ENCODE results near the gene CCRL2. TPM values are rescaled to one million over a fixed set of nuclear protein-coding genes. Genes with fewer than 3 reads are reported as not detected.
"Not testable (repeated sequence)": the region's sequence is repeated elsewhere in the genome, so short reads cannot be mapped to it uniquely, and the experiment has no call there.

The CCRL2 gene
- total and polyA plus RNA-seq, 2 experiments from 2014 or later = not detected

- no peak for TF ChIP-seq EZH2 (IDR thresholded peaks at IDR 0.05; ENCODE audit: insufficient read depth, poor library complexity, severe bottlenecking)
- TF ChIP-seq EZH2phosphoT487 (IDR thresholded peaks at IDR 0.05; ENCODE audit: insufficient read depth, low read depth) = no peak
- no peak overlapping the region for H3K27ac ChIP-seq
- no peak overlapping the region for H3K9ac ChIP-seq
- no peaks in the 10 kb centered on the region for H4K20me1 ChIP-seq (ENCODE audit: insufficient read depth)
- DNase-seq = no peak
- no peaks in the 10 kb centered on the region for H3K4me1 ChIP-seq (ENCODE audit: insufficient read depth)
- H3K36me3 ChIP-seq (ENCODE audit: low read depth) = no peaks in the 10 kb centered on the region
- H3K79me2 ChIP-seq (ENCODE audit: insufficient read depth) = no peaks in the 10 kb centered on the region
- H3K4me3 ChIP-seq = no peak overlapping the region
- H3K27me3 ChIP-seq (replicated peaks; ENCODE audit: insufficient read depth) = peaks cover 13% of the 10 kb centered on the region
- H3K4me2 ChIP-seq (ENCODE audit: unreplicated experiment) = no peak overlapping the region
- in situ Hi-C loops (cut with MboI) = no loop called here
- 82 to 87% methylated on average over 10 of the region's 10 CpGs for WGBS, 2 experiments (ENCODE audit: low coverage in 1 of 2, low lambda C conversion rate in 2 of 2, missing lambda C conversion rate in 2 of 2)
- H3K9me2 ChIP-seq (ENCODE audit: insufficient read depth) = no peaks in the 10 kb centered on the region
- no peaks in the 10 kb centered on the region for H3F3A ChIP-seq (ENCODE audit: insufficient read depth)
- H2AFZ ChIP-seq = no peak overlapping the region
- H3K9me3 ChIP-seq (ENCODE audit: low read depth) = no peaks in the 10 kb centered on the region
Measured at GRCh38 chr3:46427916-46428833, 21.1 kb downstream of the CCRL2 start.

- Histone ChIP-seq H3K4me2 (ENCODE audit: unreplicated experiment) (no peak overlapping the region), H3K4me1 (ENCODE audit: insufficient read depth) (no peaks in the 10 kb centered on the region), H3K27ac (no peak overlapping the region), H4K20me1 (ENCODE audit: insufficient read depth) (no peaks in the 10 kb centered on the region), H3K9ac (no peak overlapping the region), H2AFZ (no peak overlapping the region), H3K27me3 (replicated peaks; ENCODE audit: insufficient read depth) (peaks cover 16% of the 10 kb centered on the region), H3F3A (ENCODE audit: insufficient read depth) (no peaks in the 10 kb centered on the region), H3K4me3 (no peak overlapping the region), H3K9me3 (ENCODE audit: low read depth) (no peaks in the 10 kb centered on the region), H3K9me2 (ENCODE audit: insufficient read depth) (no peaks in the 10 kb centered on the region), H3K36me3 (ENCODE audit: low read depth) (no peaks in the 10 kb centered on the region), H3K79me2 (ENCODE audit: insufficient read depth) (no peaks in the 10 kb centered on the region)
- in situ Hi-C loops (cut with MboI) = no loop called here
- TF ChIP-seq EZH2 (IDR thresholded peaks at IDR 0.05; ENCODE audit: insufficient read depth, poor library complexity, severe bottlenecking) (no peak), EZH2phosphoT487 (IDR thresholded peaks at IDR 0.05; ENCODE audit: insufficient read depth, low read depth) (no peak)
- WGBS, 2 experiments (ENCODE audit: low coverage in 1 of 2, low lambda C conversion rate in 2 of 2, missing lambda C conversion rate in 2 of 2) = 63 to 66% methylated on average over 5 of the region's 5 CpGs
- DNase-seq = no peak
Measured at GRCh38 chr3:46429250-46429649, 22.2 kb downstream of the CCRL2 start.

- Histone ChIP-seq H4K20me1 (ENCODE audit: insufficient read depth) (no peaks in the 10 kb centered on the region), H3K4me2 (ENCODE audit: unreplicated experiment) (no peak overlapping the region), H3K79me2 (ENCODE audit: insufficient read depth) (no peaks in the 10 kb centered on the region), H3K9ac (no peak overlapping the region), H3K9me3 (ENCODE audit: low read depth) (no peaks in the 10 kb centered on the region), H2AFZ (no peak overlapping the region), H3K27ac (no peak overlapping the region), H3K9me2 (ENCODE audit: insufficient read depth) (no peaks in the 10 kb centered on the region), H3K4me1 (ENCODE audit: insufficient read depth) (no peaks in the 10 kb centered on the region), H3F3A (ENCODE audit: insufficient read depth) (no peaks in the 10 kb centered on the region), H3K36me3 (ENCODE audit: low read depth) (no peaks in the 10 kb centered on the region), H3K27me3 (replicated peaks; ENCODE audit: insufficient read depth) (peaks cover 21% of the 10 kb centered on the region), H3K4me3 (no peak overlapping the region)
- in situ Hi-C loops (cut with MboI) = no loop called here
- DNase-seq = no peak
- WGBS, 2 experiments (ENCODE audit: low coverage in 1 of 2, low lambda C conversion rate in 2 of 2, missing lambda C conversion rate in 2 of 2) = 79 to 83% methylated on average over 5 of the region's 5 CpGs
- no peak for TF ChIP-seq EZH2phosphoT487 (IDR thresholded peaks at IDR 0.05; ENCODE audit: insufficient read depth, low read depth)
- no peak for TF ChIP-seq EZH2 (IDR thresholded peaks at IDR 0.05; ENCODE audit: insufficient read depth, poor library complexity, severe bottlenecking)
Measured at GRCh38 chr3:46429671-46430070, 22.6 kb downstream of the CCRL2 start.

- H3K79me2 ChIP-seq (ENCODE audit: insufficient read depth); H4K20me1 ChIP-seq (ENCODE audit: insufficient read depth); H3K4me3 ChIP-seq; DNase-seq; H3K9me3 ChIP-seq (ENCODE audit: low read depth); H3K9me2 ChIP-seq (ENCODE audit: insufficient read depth); H3K9ac ChIP-seq; in situ Hi-C loops (cut with MboI); H3K36me3 ChIP-seq (ENCODE audit: low read depth); H3K4me1 ChIP-seq (ENCODE audit: insufficient read depth); H3K27ac ChIP-seq; H3K4me2 ChIP-seq (ENCODE audit: unreplicated experiment); H3F3A ChIP-seq (ENCODE audit: insufficient read depth); H2AFZ ChIP-seq: not testable (repeated sequence)
- 83 to 85% methylated on average over 1 of the region's 1 CpG for WGBS, 2 experiments (ENCODE audit: low coverage in 1 of 2, low lambda C conversion rate in 2 of 2, missing lambda C conversion rate in 2 of 2)
- peaks cover 32% of the 10 kb centered on the region for H3K27me3 ChIP-seq (replicated peaks; ENCODE audit: insufficient read depth)
Measured at GRCh38 chr3:46430879-46431278, 23.8 kb downstream of the CCRL2 start.

GRCh38 chr3:46431905-46432304 lies 24.8 kb downstream of the CCRL2 start:
- H3K36me3 ChIP-seq (ENCODE audit: low read depth); in situ Hi-C loops (cut with MboI); DNase-seq; H3F3A ChIP-seq (ENCODE audit: insufficient read depth); H3K79me2 ChIP-seq (ENCODE audit: insufficient read depth); H3K9ac ChIP-seq; H3K4me2 ChIP-seq (ENCODE audit: unreplicated experiment); H3K4me1 ChIP-seq (ENCODE audit: insufficient read depth); H3K9me2 ChIP-seq (ENCODE audit: insufficient read depth); H2AFZ ChIP-seq; H3K27ac ChIP-seq; H3K4me3 ChIP-seq; H4K20me1 ChIP-seq (ENCODE audit: insufficient read depth); H3K9me3 ChIP-seq (ENCODE audit: low read depth): not testable (repeated sequence)
- WGBS, 2 experiments (ENCODE audit: low coverage in 1 of 2, low lambda C conversion rate in 2 of 2, missing lambda C conversion rate in 2 of 2) = 66 to 76% methylated on average over 5 of the region's 5 CpGs
- H3K27me3 ChIP-seq (replicated peaks; ENCODE audit: insufficient read depth) = peaks cover 36% of the 10 kb centered on the region

- H3K36me3 ChIP-seq (ENCODE audit: low read depth); H3K27ac ChIP-seq; H3K4me2 ChIP-seq (ENCODE audit: unreplicated experiment); H2AFZ ChIP-seq; in situ Hi-C loops (cut with MboI); H3K4me3 ChIP-seq; H3K4me1 ChIP-seq (ENCODE audit: insufficient read depth); H3K9ac ChIP-seq; DNase-seq; H4K20me1 ChIP-seq (ENCODE audit: insufficient read depth); H3F3A ChIP-seq (ENCODE audit: insufficient read depth); H3K79me2 ChIP-seq (ENCODE audit: insufficient read depth); H3K9me3 ChIP-seq (ENCODE audit: low read depth); H3K9me2 ChIP-seq (ENCODE audit: insufficient read depth): not testable (repeated sequence)
- peaks cover 39% of the 10 kb centered on the region for H3K27me3 ChIP-seq (replicated peaks; ENCODE audit: insufficient read depth)
- WGBS, 2 experiments (ENCODE audit: low coverage in 1 of 2, low lambda C conversion rate in 2 of 2, missing lambda C conversion rate in 2 of 2) = 50 to 58% methylated on average over 4 of the region's 4 CpGs
Measured at GRCh38 chr3:46433118-46433517, 26.1 kb downstream of the CCRL2 start.
